ENCODE measurements around the gene PCNX3. TPM values are rescaled to one million over a fixed set of nuclear protein-coding genes. Genes with fewer than 3 reads are reported as not detected.

The PCNX3 gene
- total and polyA plus RNA-seq, 10 of the 15 experiments (the other 5 are each of a cell fraction or from before 2014, with no cell fraction given), result 0.03 to 46.6 (median 8.4) TPM

DNA sequence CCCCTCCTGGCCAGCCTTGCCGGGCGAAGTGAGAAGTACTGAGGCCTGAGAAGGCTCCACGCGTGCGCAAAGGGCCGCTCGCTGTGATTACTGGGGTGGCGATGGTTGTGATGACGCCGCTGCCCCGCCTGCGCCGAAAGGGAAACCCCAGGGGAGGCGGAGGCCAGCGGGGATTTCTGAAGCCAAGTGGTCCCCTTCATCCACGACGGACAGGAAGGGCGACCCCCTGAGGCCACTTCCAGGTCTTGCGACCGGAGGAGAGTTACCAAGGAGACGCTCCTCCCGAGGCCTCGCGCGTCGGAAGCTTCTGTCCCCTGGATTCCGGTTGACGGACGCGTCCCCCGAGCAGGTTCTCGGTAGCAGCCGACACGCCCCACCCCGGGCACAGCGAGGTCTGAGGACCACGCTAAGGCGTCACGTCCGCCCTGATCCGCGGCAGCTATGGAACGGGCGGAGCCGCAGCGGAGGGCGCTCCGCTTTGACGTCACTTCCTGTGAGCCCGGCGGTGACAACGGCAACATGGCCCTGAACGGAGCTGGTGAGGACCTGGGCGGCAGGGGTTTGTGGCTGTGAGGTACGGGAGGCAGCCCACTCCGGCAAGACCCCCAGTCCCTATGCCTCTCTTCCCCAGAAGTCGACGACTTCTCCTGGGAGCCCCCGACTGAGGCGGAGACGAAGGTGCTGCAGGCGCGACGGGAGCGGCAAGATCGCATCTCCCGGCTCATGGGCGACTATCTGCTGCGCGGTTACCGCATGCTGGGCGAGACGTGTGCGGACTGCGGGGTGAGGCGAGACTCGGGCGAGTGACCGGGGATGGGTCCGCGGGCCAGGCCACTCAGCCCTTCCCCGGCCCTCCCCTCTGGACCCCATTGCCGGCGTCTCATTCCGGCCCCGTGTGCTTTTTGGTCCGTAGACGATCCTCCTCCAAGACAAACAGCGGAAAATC, 45.3 kb upstream of the PCNX3 start, which contains the start of gene ZNRD2 (continued):
- TF ChIP-seq CBX5 (IDR thresholded peaks at IDR 0.05; ENCODE audit: low read depth), result no peak
- TF ChIP-seq PAX8 (IDR thresholded peaks at IDR 0.05), result no peak
- TF ChIP-seq, protein P1, sequence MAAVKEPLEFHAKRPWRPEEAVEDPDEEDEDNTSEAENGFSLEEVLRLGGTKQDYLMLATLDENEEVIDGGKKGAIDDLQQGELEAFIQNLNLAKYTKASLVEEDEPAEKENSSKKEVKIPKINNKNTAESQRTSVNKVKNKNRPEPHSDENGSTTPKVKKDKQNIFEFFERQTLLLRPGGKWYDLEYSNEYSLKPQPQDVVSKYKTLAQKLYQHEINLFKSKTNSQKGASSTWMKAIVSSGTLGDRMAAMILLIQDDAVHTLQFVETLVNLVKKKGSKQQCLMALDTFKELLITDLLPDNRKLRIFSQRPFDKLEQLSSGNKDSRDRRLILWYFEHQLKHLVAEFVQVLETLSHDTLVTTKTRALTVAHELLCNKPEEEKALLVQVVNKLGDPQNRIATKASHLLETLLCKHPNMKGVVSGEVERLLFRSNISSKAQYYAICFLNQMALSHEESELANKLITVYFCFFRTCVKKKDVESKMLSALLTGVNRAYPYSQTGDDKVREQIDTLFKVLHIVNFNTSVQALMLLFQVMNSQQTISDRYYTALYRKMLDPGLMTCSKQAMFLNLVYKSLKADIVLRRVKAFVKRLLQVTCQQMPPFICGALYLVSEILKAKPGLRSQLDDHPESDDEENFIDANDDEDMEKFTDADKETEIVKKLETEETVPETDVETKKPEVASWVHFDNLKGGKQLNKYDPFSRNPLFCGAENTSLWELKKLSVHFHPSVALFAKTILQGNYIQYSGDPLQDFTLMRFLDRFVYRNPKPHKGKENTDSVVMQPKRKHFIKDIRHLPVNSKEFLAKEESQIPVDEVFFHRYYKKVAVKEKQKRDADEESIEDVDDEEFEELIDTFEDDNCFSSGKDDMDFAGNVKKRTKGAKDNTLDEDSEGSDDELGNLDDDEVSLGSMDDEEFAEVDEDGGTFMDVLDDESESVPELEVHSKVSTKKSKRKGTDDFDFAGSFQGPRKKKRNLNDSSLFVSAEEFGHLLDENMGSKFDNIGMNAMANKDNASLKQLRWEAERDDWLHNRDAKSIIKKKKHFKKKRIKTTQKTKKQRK (IDR thresholded peaks at IDR 0.05; ENCODE audit: low read depth, low read length), result peak; percentile 18; the same call in 1 of the 2 replicates
- peak; percentile 86 for TF ChIP-seq DPF2 (IDR thresholded peaks at IDR 0.05)
- TF ChIP-seq FOXK2 (IDR thresholded peaks at IDR 0.05), result peak; percentile 93
- TF ChIP-seq TARDBP (IDR thresholded peaks at IDR 0.05; ENCODE audit: borderline replicate concordance), result 0 out of 2 replicates have a peak, but pooled peaks have one; percentile 47
- TF ChIP-seq, protein P2, sequence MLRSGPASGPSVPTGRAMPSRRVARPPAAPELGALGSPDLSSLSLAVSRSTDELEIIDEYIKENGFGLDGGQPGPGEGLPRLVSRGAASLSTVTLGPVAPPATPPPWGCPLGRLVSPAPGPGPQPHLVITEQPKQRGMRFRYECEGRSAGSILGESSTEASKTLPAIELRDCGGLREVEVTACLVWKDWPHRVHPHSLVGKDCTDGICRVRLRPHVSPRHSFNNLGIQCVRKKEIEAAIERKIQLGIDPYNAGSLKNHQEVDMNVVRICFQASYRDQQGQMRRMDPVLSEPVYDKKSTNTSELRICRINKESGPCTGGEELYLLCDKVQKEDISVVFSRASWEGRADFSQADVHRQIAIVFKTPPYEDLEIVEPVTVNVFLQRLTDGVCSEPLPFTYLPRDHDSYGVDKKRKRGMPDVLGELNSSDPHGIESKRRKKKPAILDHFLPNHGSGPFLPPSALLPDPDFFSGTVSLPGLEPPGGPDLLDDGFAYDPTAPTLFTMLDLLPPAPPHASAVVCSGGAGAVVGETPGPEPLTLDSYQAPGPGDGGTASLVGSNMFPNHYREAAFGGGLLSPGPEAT (IDR thresholded peaks at IDR 0.05; ENCODE audit: low read depth), result peak; percentile 99
- peak; percentile 66; the same call in 1 of the 2 replicates for TF ChIP-seq EED (IDR thresholded peaks at IDR 0.05; ENCODE audit: low read depth)
- TF ChIP-seq TBL1XR1 (IDR thresholded peaks at IDR 0.05; ENCODE audit: low read depth, low read length), result peak; percentile 89; the same call in 1 of the 2 replicates
